NCI-H2107 (cell line): Measurements from ENCODE around the gene ATP6V0D1.
"Not testable (repeated sequence)": the region's sequence is repeated elsewhere in the genome, so short reads cannot be mapped to it uniquely, and the experiment has no call there.

Source experiments
- DNase-seq: peaks from one replicate; lab custom pipeline; 2025; lab: John Stamatoyannopoulos, UW

Gene ATP6V0D1

GRCh38 chr16:67429053-67429798, 51.7 kb downstream of the ATP6V0D1 start:
- no peak for DNase-seq

GRCh38 chr16:67428146-67428731, 52.7 kb downstream of the ATP6V0D1 start:
- DNase-seq, result peak; percentile 49

GRCh38 chr16:67426950-67427349, 54.0 kb downstream of the ATP6V0D1 start:
- DNase-seq, result no peak

- DNase-seq, result no peak
Observed at GRCh38 chr16:67426022-67426421, 54.9 kb downstream of the ATP6V0D1 start.

- no peak for DNase-seq
Observed at GRCh38 chr16:67425580-67425979, 55.4 kb downstream of the ATP6V0D1 start.

GRCh38 chr16:67425061-67425460, 55.9 kb downstream of the ATP6V0D1 start:
- DNase-seq, result no peak

- DNase-seq, result no peak
Observed at GRCh38 chr16:67424261-67424615, 56.7 kb downstream of the ATP6V0D1 start.

- DNase-seq, result no peak
Observed at GRCh38 chr16:67423611-67424260, 57.2 kb downstream of the ATP6V0D1 start.

GRCh38 chr16:67423015-67423414, 57.9 kb downstream of the ATP6V0D1 start:
- no peak for DNase-seq

- DNase-seq, result no peak
Observed at GRCh38 chr16:67421030-67421429, 59.9 kb downstream of the ATP6V0D1 start.

- no peak for DNase-seq
Observed at GRCh38 chr16:67419931-67420330, 61.0 kb downstream of the ATP6V0D1 start.

GRCh38 chr16:67419502-67419901, 61.5 kb downstream of the ATP6V0D1 start:
- DNase-seq, result no peak

- no peak for DNase-seq
Observed at GRCh38 chr16:67417333-67418061, 63.5 kb downstream of the ATP6V0D1 start.

GRCh38 chr16:67415872-67416793, 64.8 kb downstream of the ATP6V0D1 start, which contains the start of gene ZDHHC1:
Gene ZDHHC1, minus strand, starts transcription at chr16:67416477. Its CDS starts 8,702 bp downstream, at chr16:67407775.
- no peak for DNase-seq

GRCh38 chr16:67415421-67415820, 65.5 kb downstream of the ATP6V0D1 start:
- not testable (repeated sequence) for DNase-seq

- DNase-seq, result no peak
Observed at GRCh38 chr16:67413978-67414911, 66.7 kb downstream of the ATP6V0D1 start.

- no peak for DNase-seq
Observed at GRCh38 chr16:67412294-67412693, 68.7 kb downstream of the ATP6V0D1 start.

- DNase-seq, result no peak
Observed at GRCh38 chr16:67411339-67411738, 69.6 kb downstream of the ATP6V0D1 start.

GRCh38 chr16:67409631-67410030, 71.3 kb downstream of the ATP6V0D1 start:
- no peak for DNase-seq

- DNase-seq, result no peak
Observed at GRCh38 chr16:67407788-67408452, 73.0 kb downstream of the ATP6V0D1 start.
